HCT116 (cell line): ENCODE measurements around the gene HTR1E. TPM values are rescaled to one million over a fixed set of nuclear protein-coding genes. Genes with fewer than 3 reads are reported as not detected.

Source experiments
- ATAC-seq: fragments of 200-7000 bp; cut with Tn5 transposase; 2 replicates; pipeline ENCODE4 v1.9.1; 2020; ENCODE audit warnings: mild to moderate bottlenecking, moderate library complexity
- BruUV-seq: library from RNA; stranded (reverse); fragments of 400-500 nt; replicated peaks from 2 replicates; lab custom pipeline; 2021; lab: Mats Ljungman, UMichigan
- CTCF ChIA-PET: fragments of 300-600 bp; sonication (Branson Sonifier 250); formaldehyde crosslinking; loops from one replicate; lab custom pipeline; 2021; ENCODE audit warnings: antibody characterized with exemption; lab: Charles Lee
- POLR2A ChIA-PET: fragments of 300-600, 350-600 bp; sonication (Branson Sonifier 250); formaldehyde crosslinking; loops from one replicate; lab custom pipeline; 2021; ENCODE audit warnings: antibody characterized with exemption; lab: Charles Lee
- RAD21 ChIA-PET, 2 experiments: fragments of 300-600 bp; sonication (Branson Sonifier 250); formaldehyde crosslinking; loops; one replicate each; lab custom pipeline; 2023; ENCODE audit warnings: low total read pairs in 2 of 2; ENCODE audit not compliant: uncharacterized antibody in 2 of 2, unreplicated experiment in 2 of 2, low non-redundant PET in 1 of 2; lab: Charles Lee
- DNase-seq: peaks from one replicate; pipeline ENCODE4 v3.0.0-alpha.2; 2010; ENCODE audit warnings: low read depth, low spot score
- H2AFZ ChIP-seq: fragments of 200-600 bp; shearing (Covaris generic), sonication (generic); 2 replicates; pipeline ENCODE4 v1.6.1; 2017; ENCODE audit warnings: low read depth, mixed run types, mixed read lengths, antibody characterized with exemption, low read length; ENCODE audit not compliant: poor library complexity, severe bottlenecking
- H3K27ac ChIP-seq: 2 replicates; pipeline ENCODE4 v1.5.1; 2012; ENCODE audit warnings: low read depth, low read length
- H3K27me3 ChIP-seq: fragments of 200-600 bp; sonication (generic); 2 replicates; pipeline ENCODE4 v1.6.1; 2016; ENCODE audit warnings: mixed run types, low read length, mixed read lengths; ENCODE audit not compliant: insufficient read depth
- H3K36me3 ChIP-seq, 2 experiments: fragments of 200-500 bp in 1 of 2; fragments of 200-600 bp in 1 of 2; sonication (Bioruptor generic) in 1 of 2; sonication (generic) in 1 of 2; 2 replicates each; pipeline versions ENCODE4 v1.5.1 to v1.6.1; 2014 to 2016; ENCODE audit warnings: low read length in 2 of 2, inconsistent platforms in 1 of 2, mixed read lengths in 1 of 2, mixed run types in 1 of 2; ENCODE audit not compliant: insufficient read depth in 2 of 2, control insufficient read depth in 1 of 2
- H3K4me1 ChIP-seq, 2 experiments: fragments of 200-600 bp in 1 of 2; sonication (generic) in 1 of 2; 2 replicates each; pipeline versions ENCODE4 v1.5.1 to v1.6.1; 2012 to 2017; ENCODE audit warnings: low read length in 2 of 2, inconsistent platforms in 1 of 2, mild to moderate bottlenecking in 1 of 2, mixed read lengths in 1 of 2, mixed run types in 1 of 2, moderate library complexity in 1 of 2; ENCODE audit not compliant: insufficient read depth in 2 of 2, control insufficient read depth in 1 of 2
- H3K4me2 ChIP-seq: fragments of 200-600 bp; sonication (generic); 2 replicates; pipeline ENCODE4 v1.6.1; 2017; ENCODE audit warnings: mixed run types, low read length, mixed read lengths
- H3K4me3 ChIP-seq, 2 experiments: fragments of 200-600 bp in 1 of 2; sonication (generic) in 1 of 2; replicated peaks in 1 of 2; 2 replicates each; pipeline ENCODE4 v1.5.1; 2011 to 2016; ENCODE audit warnings: low read length in 2 of 2, control low read depth in 1 of 2, low read depth in 1 of 2, mild to moderate bottlenecking in 1 of 2, mixed read lengths in 1 of 2, mixed run types in 1 of 2
- H3K79me2 ChIP-seq: fragments of 200-600 bp; sonication (generic); 2 replicates; pipeline ENCODE4 v1.6.1; 2017; ENCODE audit warnings: mild to moderate bottlenecking, mixed run types, low read length, moderate library complexity, mixed read lengths; ENCODE audit not compliant: insufficient read depth
- H3K9ac ChIP-seq: fragments of 200-600 bp; sonication (generic); 2 replicates; pipeline ENCODE4 v1.6.1; 2016; ENCODE audit warnings: low read length, mixed read lengths
- H3K9me2 ChIP-seq: fragments of 200-600 bp; sonication (generic), shearing (Covaris generic); 2 replicates; pipeline ENCODE4 v1.6.1; 2017; ENCODE audit warnings: mixed run types, mild to moderate bottlenecking, moderate library complexity; ENCODE audit not compliant: insufficient read depth
- H3K9me3 ChIP-seq, 2 experiments: fragments of 200-500 bp in 1 of 2; fragments of 200-600 bp in 1 of 2; sonication (Bioruptor generic) in 1 of 2; sonication (generic) in 1 of 2; 2 replicates each; pipeline ENCODE4 v1.6.1; 2014 to 2017; ENCODE audit warnings: low read length in 2 of 2, mixed read lengths in 2 of 2, inconsistent platforms in 1 of 2, low read depth in 1 of 2, mild to moderate bottlenecking in 1 of 2, mixed run types in 1 of 2, moderate library complexity in 1 of 2; ENCODE audit not compliant: control insufficient read depth in 1 of 2, insufficient read depth in 1 of 2
- H4K20me1 ChIP-seq: fragments of 200-600 bp; sonication (generic), shearing (Covaris generic); 2 replicates; pipeline ENCODE4 v1.6.1; 2017; ENCODE audit warnings: mixed run types, mild to moderate bottlenecking, moderate library complexity; ENCODE audit not compliant: insufficient read depth
- CEBPB ChIP-seq: IDR thresholded peaks from 2 replicates; pipeline ENCODE4 v1.6.1; 2012; ENCODE audit warnings: low read depth
- EZH2 ChIP-seq: fragments of 200-600 bp; sonication (generic); IDR thresholded peaks from 2 replicates; pipeline ENCODE4 v1.6.1; 2017; ENCODE audit warnings: antibody characterized with exemption, mixed run types
- EZH2phosphoT487 ChIP-seq: fragments of 200-600 bp; IDR thresholded peaks from 2 replicates; pipeline ENCODE4 v1.6.1; 2018; ENCODE audit warnings: antibody characterized with exemption, borderline replicate concordance
- FOSL1 ChIP-seq: IDR thresholded peaks from 2 replicates; pipeline ENCODE4 v1.6.1; 2012; ENCODE audit warnings: low read depth
- POLR2AphosphoS5 ChIP-seq: IDR thresholded peaks from 2 replicates; pipeline ENCODE4 v1.6.1; 2011; ENCODE audit warnings: mild to moderate bottlenecking, low read depth, low read length, moderate library complexity
- YY1 ChIP-seq: IDR thresholded peaks from 2 replicates; pipeline ENCODE4 v1.6.1; 2011; ENCODE audit warnings: low read length, low read depth, moderate library complexity, mild to moderate bottlenecking; ENCODE audit not compliant: insufficient replicate concordance; ENCODE audit errors: extremely low read depth
- intact Hi-C: fragments of 100-400 bp; cut with micrococcal nuclease; formaldehyde crosslinking; loops from 2 replicates; pipeline ENCODE4 v1.10.0; 2022
- total RNA-seq: library from RNA; stranded (reverse); gene quantifications from one replicate; pipeline ENCODE4 v1.2.1, GENCODE V29; 2021; ENCODE audit not compliant: unreplicated experiment
- TF ChIP-seq, protein P1 (sequence below): IDR thresholded peaks from 2 replicates; pipeline ENCODE4 v1.6.1; 2012
- TF ChIP-seq, protein P2 (sequence below): IDR thresholded peaks from 2 replicates; pipeline ENCODE4 v1.6.1; 2012
- TF ChIP-seq, protein P3 (sequence below): IDR thresholded peaks from 2 replicates; pipeline ENCODE4 v1.6.1; 2012; ENCODE audit warnings: low read depth
- TF ChIP-seq, protein P4 (sequence below): IDR thresholded peaks from 2 replicates; pipeline ENCODE4 v1.6.1; 2011; ENCODE audit warnings: mild to moderate bottlenecking, low read length, moderate library complexity; ENCODE audit not compliant: insufficient replicate concordance; ENCODE audit errors: extremely low read depth

HTR1E gene
- total RNA-seq, 1 experiment from 2014 or later = not detected

DNA sequence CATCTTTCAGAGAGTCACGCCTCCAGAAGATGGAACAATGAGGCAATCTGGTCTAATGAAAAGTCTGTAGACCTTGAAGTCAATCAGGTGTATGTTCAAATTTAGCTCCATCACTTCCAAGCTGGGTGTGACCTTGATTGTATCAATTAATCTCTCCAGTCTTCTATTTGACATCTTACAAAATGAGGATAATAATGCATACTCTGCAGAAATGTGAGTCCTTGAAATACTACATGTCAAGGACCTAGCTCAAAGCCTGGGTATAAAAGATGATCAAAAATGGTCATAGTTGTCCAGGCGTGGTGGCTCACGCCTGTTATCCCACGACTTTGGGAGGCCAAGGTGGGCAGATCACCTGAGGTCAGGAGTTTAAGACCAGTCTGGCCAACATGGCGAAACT, 127.8 kb downstream of the HTR1E start:
- DNase-seq = no peak
- Histone ChIP-seq H4K20me1 (no peaks in the 10 kb centered on the region), H3K4me1 (no peaks in the 10 kb centered on the region), H3K79me2 (no peaks in the 10 kb centered on the region), H3K27me3 (peaks cover 17% of the 10 kb centered on the region; the same call in 1 of the 2 replicates), H3K9ac (no peak overlapping the region), H3K4me3 (no peak overlapping the region), H3K4me2 (no peak overlapping the region), H3K9me3 (no peaks in the 10 kb centered on the region), H2AFZ (no peak overlapping the region), H3K36me3 (no peaks in the 10 kb centered on the region), H3K27ac (no peak overlapping the region), H3K9me2 (no peaks in the 10 kb centered on the region)
- POLR2A ChIA-PET = no interaction called here
- RAD21 ChIA-PET = no interaction called here
- BruUV-seq = no TSS peak
- no peak for ATAC-seq
- TF ChIP-seq POLR2AphosphoS5 = no peak
- TF ChIP-seq, protein P1, sequence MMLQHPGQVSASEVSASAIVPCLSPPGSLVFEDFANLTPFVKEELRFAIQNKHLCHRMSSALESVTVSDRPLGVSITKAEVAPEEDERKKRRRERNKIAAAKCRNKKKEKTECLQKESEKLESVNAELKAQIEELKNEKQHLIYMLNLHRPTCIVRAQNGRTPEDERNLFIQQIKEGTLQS = no peak
- TF ChIP-seq EZH2 = no peak
- no peak for TF ChIP-seq CEBPB
- TF ChIP-seq, protein P2, sequence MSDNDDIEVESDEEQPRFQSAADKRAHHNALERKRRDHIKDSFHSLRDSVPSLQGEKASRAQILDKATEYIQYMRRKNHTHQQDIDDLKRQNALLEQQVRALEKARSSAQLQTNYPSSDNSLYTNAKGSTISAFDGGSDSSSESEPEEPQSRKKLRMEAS = no peak
- TF ChIP-seq YY1 = no peak
- TF ChIP-seq, protein P3, sequence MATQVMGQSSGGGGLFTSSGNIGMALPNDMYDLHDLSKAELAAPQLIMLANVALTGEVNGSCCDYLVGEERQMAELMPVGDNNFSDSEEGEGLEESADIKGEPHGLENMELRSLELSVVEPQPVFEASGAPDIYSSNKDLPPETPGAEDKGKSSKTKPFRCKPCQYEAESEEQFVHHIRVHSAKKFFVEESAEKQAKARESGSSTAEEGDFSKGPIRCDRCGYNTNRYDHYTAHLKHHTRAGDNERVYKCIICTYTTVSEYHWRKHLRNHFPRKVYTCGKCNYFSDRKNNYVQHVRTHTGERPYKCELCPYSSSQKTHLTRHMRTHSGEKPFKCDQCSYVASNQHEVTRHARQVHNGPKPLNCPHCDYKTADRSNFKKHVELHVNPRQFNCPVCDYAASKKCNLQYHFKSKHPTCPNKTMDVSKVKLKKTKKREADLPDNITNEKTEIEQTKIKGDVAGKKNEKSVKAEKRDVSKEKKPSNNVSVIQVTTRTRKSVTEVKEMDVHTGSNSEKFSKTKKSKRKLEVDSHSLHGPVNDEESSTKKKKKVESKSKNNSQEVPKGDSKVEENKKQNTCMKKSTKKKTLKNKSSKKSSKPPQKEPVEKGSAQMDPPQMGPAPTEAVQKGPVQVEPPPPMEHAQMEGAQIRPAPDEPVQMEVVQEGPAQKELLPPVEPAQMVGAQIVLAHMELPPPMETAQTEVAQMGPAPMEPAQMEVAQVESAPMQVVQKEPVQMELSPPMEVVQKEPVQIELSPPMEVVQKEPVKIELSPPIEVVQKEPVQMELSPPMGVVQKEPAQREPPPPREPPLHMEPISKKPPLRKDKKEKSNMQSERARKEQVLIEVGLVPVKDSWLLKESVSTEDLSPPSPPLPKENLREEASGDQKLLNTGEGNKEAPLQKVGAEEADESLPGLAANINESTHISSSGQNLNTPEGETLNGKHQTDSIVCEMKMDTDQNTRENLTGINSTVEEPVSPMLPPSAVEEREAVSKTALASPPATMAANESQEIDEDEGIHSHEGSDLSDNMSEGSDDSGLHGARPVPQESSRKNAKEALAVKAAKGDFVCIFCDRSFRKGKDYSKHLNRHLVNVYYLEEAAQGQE = no peak
- TF ChIP-seq EZH2phosphoT487 = no peak
- TF ChIP-seq FOSL1 = no peak
- TF ChIP-seq, protein P4, sequence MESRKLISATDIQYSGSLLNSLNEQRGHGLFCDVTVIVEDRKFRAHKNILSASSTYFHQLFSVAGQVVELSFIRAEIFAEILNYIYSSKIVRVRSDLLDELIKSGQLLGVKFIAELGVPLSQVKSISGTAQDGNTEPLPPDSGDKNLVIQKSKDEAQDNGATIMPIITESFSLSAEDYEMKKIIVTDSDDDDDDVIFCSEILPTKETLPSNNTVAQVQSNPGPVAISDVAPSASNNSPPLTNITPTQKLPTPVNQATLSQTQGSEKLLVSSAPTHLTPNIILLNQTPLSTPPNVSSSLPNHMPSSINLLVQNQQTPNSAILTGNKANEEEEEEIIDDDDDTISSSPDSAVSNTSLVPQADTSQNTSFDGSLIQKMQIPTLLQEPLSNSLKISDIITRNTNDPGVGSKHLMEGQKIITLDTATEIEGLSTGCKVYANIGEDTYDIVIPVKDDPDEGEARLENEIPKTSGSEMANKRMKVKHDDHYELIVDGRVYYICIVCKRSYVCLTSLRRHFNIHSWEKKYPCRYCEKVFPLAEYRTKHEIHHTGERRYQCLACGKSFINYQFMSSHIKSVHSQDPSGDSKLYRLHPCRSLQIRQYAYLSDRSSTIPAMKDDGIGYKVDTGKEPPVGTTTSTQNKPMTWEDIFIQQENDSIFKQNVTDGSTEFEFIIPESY = no peak
- CTCF ChIA-PET = no interaction called here
- intact Hi-C loops = loop anchor here (5.0 to 10.0 kb wide), 3 partner anchors 1170 to 1430 kb away; no protein-coding TSS in a partner anchor

Other genes with a start within 250 kb of the HTR1E start
- gene CGA, start 157.6 kb downstream of the HTR1E start, total RNA-seq = not detected
- 35.3 TPM for gene ZNF292, start 218.0 kb downstream of the HTR1E start, total RNA-seq